GM18868 (cell line): ENCODE results near the gene CD93.
A peak's percentile ranks its signal among the peaks of the same experiment; 100 is the strongest.

Source experiments
- ATAC-seq: cut with Tn5 transposase; IDR thresholded peaks from one replicate; pipeline ENCODE4 v1.9.1; 2021; ENCODE audit warnings: mild to moderate bottlenecking, moderate library complexity; ENCODE audit not compliant: unreplicated experiment

Gene CD93

GRCh38 chr20:23120936-23121750 is 35.0 kb upstream of the CD93 start:
- ATAC-seq: no peak

- ATAC-seq: no peak
Observed at GRCh38 chr20:23120261-23120660, 34.1 kb upstream of the CD93 start.

DNA sequence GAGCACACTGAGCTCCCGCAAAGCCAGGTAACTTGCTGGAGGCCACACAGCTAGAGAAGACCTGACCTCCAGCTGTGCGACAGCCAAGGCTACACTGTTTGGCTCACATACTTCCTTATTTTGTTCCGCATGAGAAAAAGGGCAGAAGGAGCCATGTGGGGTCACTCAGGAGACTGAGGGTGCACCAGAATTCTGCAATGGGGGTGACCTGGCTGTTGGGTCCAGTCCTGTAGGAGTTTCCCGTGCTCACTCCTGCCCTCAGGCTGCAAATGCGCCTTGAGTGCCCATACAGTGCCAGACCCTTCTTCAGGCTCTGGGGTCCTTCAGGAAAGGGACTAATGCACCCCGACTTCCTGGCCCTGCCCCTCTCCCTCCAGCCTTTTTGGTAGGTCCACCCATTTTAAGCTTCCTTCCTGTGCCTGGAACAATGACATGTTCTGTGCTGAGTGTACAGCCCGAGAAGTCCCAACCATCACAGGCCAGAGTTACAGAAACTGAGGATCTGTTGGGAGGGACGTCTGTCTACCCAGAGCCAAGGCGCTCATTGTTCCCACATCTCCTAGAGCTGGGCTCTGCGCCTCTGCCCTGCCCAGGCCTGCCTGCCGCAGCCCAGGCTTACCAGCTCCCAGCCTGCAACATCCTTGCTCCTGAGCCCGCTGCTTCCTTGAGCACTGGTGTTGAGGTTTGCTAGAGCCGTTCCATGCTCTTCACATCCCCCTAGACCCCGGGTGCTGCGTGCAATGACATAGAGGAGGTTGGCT is 33.5 kb upstream of the CD93 start:
- ATAC-seq: no peak

DNA sequence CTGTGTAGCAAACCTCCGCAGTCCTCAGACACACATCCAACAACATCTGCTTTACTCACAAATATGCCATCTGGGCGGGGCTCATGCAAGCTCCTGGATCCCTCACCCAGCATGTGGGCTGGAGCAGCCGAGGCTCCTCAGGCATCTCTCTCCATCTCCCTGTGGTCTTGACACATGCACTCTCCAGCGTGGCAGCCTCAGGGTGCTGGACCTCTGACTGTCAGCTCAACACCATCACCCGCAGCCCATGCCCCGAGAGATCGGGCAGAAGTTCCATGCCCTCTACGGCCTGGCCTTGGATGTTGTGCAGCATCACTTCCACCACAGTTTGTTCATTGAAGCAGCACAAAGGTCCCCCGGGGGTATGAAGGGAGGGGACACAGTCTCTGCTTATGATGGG is 32.6 kb upstream of the CD93 start:
- no peak for ATAC-seq

DNA sequence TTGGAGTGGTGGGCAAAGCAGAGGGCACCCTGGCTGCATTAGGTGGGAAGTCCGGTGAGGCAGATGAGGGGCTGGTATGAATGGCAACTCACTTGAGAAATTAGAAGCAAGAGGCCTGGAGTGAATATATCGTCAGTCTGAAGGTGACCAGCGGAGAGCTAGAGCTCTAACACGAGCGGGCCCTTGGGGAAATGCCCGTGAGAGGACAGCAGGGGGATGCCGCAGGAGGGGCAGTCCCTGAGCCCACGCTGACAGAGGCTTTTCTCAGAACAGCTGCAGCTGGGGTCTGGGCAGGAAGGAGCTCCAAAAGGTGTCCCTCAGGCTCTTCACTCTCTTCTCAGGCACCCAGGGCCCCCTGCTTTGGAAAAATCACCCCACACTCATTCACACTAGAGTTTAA is 32.0 kb upstream of the CD93 start:
- no peak for ATAC-seq

GRCh38 chr20:23117738-23118137 is 31.6 kb upstream of the CD93 start:
- no peak for ATAC-seq

GRCh38 chr20:23116311-23117089 is 30.4 kb upstream of the CD93 start:
- ATAC-seq: no peak

DNA sequence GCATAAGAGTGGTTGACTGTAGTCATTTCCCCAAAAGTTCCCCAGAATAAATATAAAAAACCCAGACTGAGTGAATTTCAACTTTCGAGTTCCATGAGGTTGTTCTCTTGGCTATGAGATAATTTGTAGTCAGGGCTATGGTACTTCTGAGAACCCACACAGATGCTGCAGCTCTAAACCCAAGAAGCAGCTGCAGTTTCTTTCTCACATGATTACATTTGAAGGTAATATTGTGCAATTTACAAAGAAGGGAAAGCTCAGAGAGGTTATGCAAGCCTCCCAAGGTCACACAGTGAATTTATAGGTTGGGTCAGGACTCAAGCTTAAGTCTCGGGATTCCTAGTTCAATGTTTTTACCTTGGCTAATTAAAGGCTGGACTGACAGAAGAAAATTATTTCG is 29.7 kb upstream of the CD93 start:
- ATAC-seq: peak; percentile 60

- ATAC-seq: no peak
Observed at GRCh38 chr20:23114448-23115082, 28.4 kb upstream of the CD93 start.

DNA sequence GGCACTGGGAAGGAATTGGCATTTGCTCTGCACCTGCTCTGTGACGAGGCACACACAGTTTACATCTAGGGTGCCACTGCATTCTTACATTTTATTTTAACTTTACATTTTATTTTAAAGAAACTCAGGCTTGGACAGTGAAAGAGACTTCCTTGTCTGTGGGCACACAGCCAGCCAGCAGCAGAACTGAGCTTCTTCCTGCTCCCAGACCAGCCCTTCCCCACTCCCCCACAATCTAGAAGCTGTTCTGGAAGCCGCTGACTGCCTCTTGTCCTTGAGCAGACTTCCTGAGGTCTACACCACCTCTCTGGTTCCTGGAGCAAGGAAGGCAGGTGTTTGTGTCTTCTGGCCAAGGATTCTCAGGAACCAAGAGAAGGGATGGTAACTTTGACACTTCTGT is 27.9 kb upstream of the CD93 start:
- no peak for ATAC-seq

- ATAC-seq: no peak
Observed at GRCh38 chr20:23112595-23112994, 26.5 kb upstream of the CD93 start.

GRCh38 chr20:23111944-23112342 is 25.8 kb upstream of the CD93 start:
- ATAC-seq: no peak

DNA sequence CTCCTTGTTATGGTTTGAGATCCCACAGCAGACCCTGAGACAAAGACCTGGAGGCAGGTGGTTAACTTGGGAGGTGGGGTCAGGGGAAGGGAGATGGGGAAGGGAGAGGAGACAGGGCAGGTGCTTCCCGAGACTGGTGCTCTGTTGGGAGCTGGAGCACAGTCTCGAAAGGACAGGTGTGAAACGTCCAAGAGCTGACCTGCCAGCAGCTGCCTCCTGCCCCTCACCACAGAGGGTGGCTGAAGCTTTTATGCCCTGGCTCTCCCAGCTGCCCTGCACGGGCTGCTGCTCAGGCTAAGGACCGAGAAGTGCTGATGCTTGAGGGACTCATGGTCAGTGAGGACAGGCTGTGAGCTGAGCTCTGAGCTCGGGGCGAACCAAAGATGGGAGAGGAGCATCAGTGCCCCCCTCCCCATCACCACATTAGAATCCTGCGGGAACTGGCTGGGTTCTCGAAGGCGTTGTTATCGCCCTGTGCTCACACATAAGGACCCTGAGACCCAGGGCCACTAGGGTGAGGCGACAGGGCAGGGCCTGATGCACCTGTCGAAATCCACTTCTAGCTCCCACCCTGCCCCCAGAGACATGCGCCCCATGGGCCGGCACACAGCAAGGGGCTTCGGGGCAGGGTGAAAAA is 25.3 kb upstream of the CD93 start:
- no peak for ATAC-seq

- no peak for ATAC-seq
Observed at GRCh38 chr20:23108871-23109270, 22.7 kb upstream of the CD93 start.

DNA sequence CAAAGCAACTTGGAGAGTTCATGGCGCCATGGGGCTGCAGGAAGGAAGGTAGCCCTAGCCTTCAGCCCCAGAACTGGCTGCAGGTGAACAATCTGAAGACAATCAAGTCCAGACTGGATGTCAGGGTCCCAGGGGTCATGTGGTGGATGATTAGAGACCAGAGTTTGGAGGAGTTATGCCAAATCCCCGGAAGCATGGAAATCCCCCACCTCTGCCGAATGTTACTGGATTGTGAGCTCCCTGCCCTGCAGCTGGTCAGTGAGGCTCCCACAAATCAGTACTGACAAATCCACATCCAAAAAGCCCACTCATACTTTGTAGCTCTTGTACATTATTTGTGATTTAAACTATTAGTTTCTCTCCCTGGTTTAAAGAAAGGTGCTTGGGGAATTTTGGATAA is 21.3 kb upstream of the CD93 start:
- no peak for ATAC-seq

DNA sequence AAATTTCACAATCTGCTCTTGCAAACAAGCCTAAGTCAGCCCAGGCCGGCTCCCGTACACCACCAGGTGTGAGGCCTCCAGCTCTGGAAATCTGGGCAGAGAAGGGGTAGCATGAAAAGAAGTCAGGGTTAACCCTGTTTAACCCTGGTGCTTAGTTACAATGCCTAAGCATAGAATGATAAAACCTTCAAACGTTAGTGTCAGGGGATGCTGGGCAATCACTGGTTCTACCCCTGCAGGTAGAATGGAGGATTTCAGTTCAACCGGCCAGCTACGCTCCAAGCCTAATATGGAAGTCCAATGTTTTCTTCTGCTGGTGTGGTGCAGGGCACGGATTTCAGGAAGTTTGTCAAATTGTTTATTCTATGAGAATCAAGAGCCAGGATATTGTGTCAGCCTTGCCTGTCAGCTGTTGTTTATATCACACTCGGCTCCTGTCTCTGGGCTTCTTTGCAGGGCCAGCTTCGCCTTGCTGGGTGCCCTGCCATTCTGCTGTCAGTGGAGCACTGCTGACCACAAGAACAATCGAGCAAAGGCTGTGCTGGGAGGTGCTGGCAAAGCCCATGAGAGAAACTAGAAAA is 20.2 kb upstream of the CD93 start:
- ATAC-seq: no peak

GRCh38 chr20:23105193-23105592 is 19.1 kb upstream of the CD93 start:
- no peak for ATAC-seq

GRCh38 chr20:23103284-23104018 is 17.3 kb upstream of the CD93 start:
- no peak for ATAC-seq

DNA sequence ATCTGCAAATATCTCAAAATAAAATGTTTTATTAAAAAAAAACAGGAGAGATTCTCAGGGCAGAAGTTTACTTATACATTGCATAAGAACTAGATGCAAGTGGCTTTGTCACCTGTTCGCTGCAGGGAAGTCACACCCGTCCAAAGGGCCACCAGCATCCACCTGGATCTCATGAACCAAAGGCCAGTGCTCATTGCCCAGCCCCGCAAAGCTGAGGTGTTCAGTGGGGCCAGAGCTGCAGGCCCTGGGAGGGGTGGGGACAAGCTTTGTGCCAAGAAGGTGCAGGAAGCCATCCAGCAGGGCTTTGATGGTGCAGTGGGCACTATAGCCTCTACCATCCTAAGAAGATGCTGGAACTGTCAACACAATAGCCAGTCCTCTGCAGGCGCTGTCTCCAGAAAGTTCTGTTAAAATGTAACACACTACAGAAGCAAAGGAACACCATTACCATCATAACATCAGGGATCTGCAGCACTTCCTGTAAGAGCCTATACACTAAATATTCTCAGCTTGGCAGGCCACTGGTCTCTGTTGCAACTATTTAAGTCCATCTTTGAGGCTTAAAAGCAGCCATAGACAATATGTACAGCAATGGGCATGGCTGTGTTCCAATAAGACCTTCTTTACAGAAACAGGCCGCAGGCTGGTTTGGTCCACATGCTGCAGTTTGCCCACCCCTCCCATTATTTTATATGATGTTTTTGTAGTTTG is 15.7 kb upstream of the CD93 start:
- ATAC-seq: no peak
